PC-3 (cell line): ENCODE measurements around the gene NSL1. TPM values are rescaled to one million over a fixed set of nuclear protein-coding genes. Genes with fewer than 3 reads are reported as not detected.
A peak's percentile ranks its signal among the peaks of the same experiment; 100 is the strongest.

Experiments
- ATAC-seq: fragments of 200-7000 bp; cut with Tn5 transposase; 2 replicates; pipeline ENCODE4 v1.9.1; 2020; ENCODE audit warnings: mild to moderate bottlenecking, moderate library complexity
- BruUV-seq: library from RNA; stranded (reverse); fragments of 400-500 nt; replicated peaks from 2 replicates; lab custom pipeline; 2021; lab: Mats Ljungman, UMichigan
- CTCF ChIA-PET: fragments of 300-600 bp; sonication (Branson Sonifier 250); formaldehyde crosslinking; loops from one replicate; lab custom pipeline; 2022; ENCODE audit warnings: antibody characterized with exemption; lab: Charles Lee
- POLR2A ChIA-PET: fragments of 300-600 bp; sonication (Branson Sonifier 250); formaldehyde crosslinking; loops from one replicate; lab custom pipeline; 2022; ENCODE audit warnings: antibody characterized with exemption; ENCODE audit not compliant: unreplicated experiment; lab: Charles Lee
- DNase-seq: peaks from one replicate; pipeline ENCODE4 v3.0.0-alpha.2; 2015
- H2AFZ ChIP-seq: fragments of 300-600 bp; sonication (generic); 2 replicates; pipeline ENCODE4 v1.6.0; 2016; ENCODE audit warnings: antibody characterized with exemption, low read length
- H3F3A ChIP-seq: fragments of 300-600 bp; sonication (generic); one replicate; pipeline ENCODE4 v1.6.0; 2017; ENCODE audit warnings: antibody characterized with exemption, low read length, control low read depth, mild to moderate bottlenecking; ENCODE audit not compliant: unreplicated experiment
- H3K27ac ChIP-seq: fragments of 300-600 bp; sonication (generic); 2 replicates; pipeline ENCODE4 v1.5.1; 2016; ENCODE audit warnings: mild to moderate bottlenecking, low read length
- H3K27me3 ChIP-seq: fragments of 300-600 bp; sonication (generic); 2 replicates; pipeline ENCODE4 v1.6.1; 2016; ENCODE audit warnings: low read length, mixed read lengths
- H3K36me3 ChIP-seq: fragments of 300-600 bp; sonication (generic); 2 replicates; pipeline ENCODE4 v1.6.1; 2016; ENCODE audit warnings: low read depth, mixed run types, low read length, mixed read lengths
- H3K4me1 ChIP-seq: fragments of 300-600 bp; sonication (generic); 2 replicates; pipeline ENCODE4 v1.5.1; 2016; ENCODE audit warnings: low read length; ENCODE audit not compliant: insufficient read depth
- H3K4me2 ChIP-seq: fragments of 300-600 bp; sonication (generic); 2 replicates; pipeline ENCODE4 v1.6.0; 2016; ENCODE audit warnings: low read length
- H3K4me3 ChIP-seq: fragments of 300-600 bp; sonication (generic); 2 replicates; pipeline ENCODE4 v1.5.1; 2016; ENCODE audit warnings: mild to moderate bottlenecking, low read length, mixed read lengths
- H3K79me2 ChIP-seq: fragments of 300-600 bp; sonication (generic); 2 replicates; pipeline ENCODE4 v1.6.1; 2017; ENCODE audit warnings: low read length, mixed read lengths
- H3K9ac ChIP-seq: fragments of 300-600 bp; sonication (generic); 2 replicates; pipeline ENCODE4 v1.6.0; 2016; ENCODE audit warnings: mild to moderate bottlenecking, low read length
- H3K9me2 ChIP-seq: fragments of 300-600 bp; sonication (generic); replicated peaks from 2 replicates; pipeline ENCODE4 v1.6.1; 2016; ENCODE audit warnings: mixed run types, low read length, mixed read lengths
- H3K9me3 ChIP-seq: fragments of 300-600 bp; sonication (generic); 2 replicates; pipeline ENCODE4 v1.6.1; 2016; ENCODE audit warnings: low read length, mixed read lengths
- H4K20me1 ChIP-seq: fragments of 300-600 bp; sonication (generic); 2 replicates; pipeline ENCODE4 v1.6.1; 2016; ENCODE audit warnings: low read length, mixed read lengths
- CTCF ChIP-seq: fragments of 300-600 bp; sonication (generic); conservative IDR thresholded peaks from 2 replicates; pipeline ENCODE4 v1.5.1; 2017; ENCODE audit warnings: antibody characterized with exemption, low read depth, mild to moderate bottlenecking, low read length
- EZH2 ChIP-seq: fragments of 300-600 bp; sonication (generic); IDR thresholded peaks from one replicate; pipeline ENCODE4 v1.6.1; 2017; ENCODE audit warnings: antibody characterized with exemption, mild to moderate bottlenecking, low read length; ENCODE audit not compliant: unreplicated experiment
- EZH2phosphoT487 ChIP-seq: fragments of 300-600 bp; sonication (generic); IDR thresholded peaks from 2 replicates; pipeline ENCODE4 v1.6.1; 2018; ENCODE audit warnings: mild to moderate bottlenecking, antibody characterized with exemption, low read length, borderline replicate concordance
- intact Hi-C: fragments of 100-400 bp; cut with micrococcal nuclease; formaldehyde crosslinking; loops from 2 replicates; pipeline ENCODE4 v1.9.0; 2023
- total RNA-seq: library from RNA; depleted of rRNA; stranded (reverse); fragments of >200 nt; gene quantifications from 2 replicates; pipeline ENCODE4 v1.2.3, GENCODE V29; 2014

NSL1 gene
- total RNA-seq, 1 experiment from 2014 or later, result 56.1 TPM

GRCh38 chr1:212819726-212820125 is 28.1 kb upstream of the NSL1 start:
- no peak for TF ChIP-seq EZH2
- no peak for TF ChIP-seq CTCF
- TF ChIP-seq EZH2phosphoT487, result no peak
- Histone ChIP-seq H3F3A (no peaks in the 10 kb centered on the region), H3K9me2 (no peaks in the 10 kb centered on the region), H3K79me2 (no peaks in the 10 kb centered on the region), H3K27me3 (no peaks in the 10 kb centered on the region), H3K4me1 (peaks cover 11% of the 10 kb centered on the region), H2AFZ (no peak overlapping the region), H3K27ac (no peak overlapping the region), H3K36me3 (no peaks in the 10 kb centered on the region), H3K9me3 (no peaks in the 10 kb centered on the region), H3K9ac (no peak overlapping the region), H3K4me2 (no peak overlapping the region), H3K4me3 (no peak overlapping the region), H4K20me1 (no peaks in the 10 kb centered on the region)
- ChIA-PET POLR2A (no interaction called here), CTCF (no interaction called here)
- DNase-seq, result no peak
- intact Hi-C loops, result no loop called here
- no TSS peak for BruUV-seq
- no peak for ATAC-seq

- Histone ChIP-seq H2AFZ (no peak overlapping the region), H3K27ac (no peak overlapping the region), H4K20me1 (no peaks in the 10 kb centered on the region), H3F3A (no peaks in the 10 kb centered on the region), H3K9me3 (no peaks in the 10 kb centered on the region), H3K9ac (no peak overlapping the region), H3K9me2 (no peaks in the 10 kb centered on the region), H3K79me2 (no peaks in the 10 kb centered on the region), H3K36me3 (no peaks in the 10 kb centered on the region), H3K4me3 (no peak overlapping the region), H3K27me3 (no peaks in the 10 kb centered on the region), H3K4me1 (peaks cover 11% of the 10 kb centered on the region), H3K4me2 (no peak overlapping the region)
- CTCF ChIA-PET, result no interaction called here
- BruUV-seq, result no TSS peak
- DNase-seq, result peak; percentile 33
- intact Hi-C loops, result loop anchor here (2.0 kb wide), 2 partner anchors 44 to 178 kb away; no protein-coding TSS in a partner anchor
- peak; percentile 79 for ATAC-seq
- TF ChIP-seq EZH2phosphoT487, result no peak
- TF ChIP-seq CTCF, result no peak
- TF ChIP-seq EZH2, result no peak
- POLR2A ChIA-PET, result no interaction called here
These were observed 25.1 kb upstream of the NSL1 start for GRCh38 chr1:212816567-212817278.
